A549 treated with Mapracorat at 1 μM for 4 hours (cell line): ENCODE data around the gene CFH. TPM values are rescaled to one million over a fixed set of nuclear protein-coding genes. Genes with fewer than 3 reads are reported as not detected.

Experiments used
- total RNA-seq: library from RNA; stranded (reverse); fragments of 200-300 nt; extraction: Qiagen RNA extraction; gene quantifications from 5 replicates; pipeline ENCODE4 v1.2.3, GENCODE V29; 2022

The CFH gene
- total RNA-seq: 3.8 to 5.3 TPM (median 4.3 TPM) in 5 replicates

DNA sequence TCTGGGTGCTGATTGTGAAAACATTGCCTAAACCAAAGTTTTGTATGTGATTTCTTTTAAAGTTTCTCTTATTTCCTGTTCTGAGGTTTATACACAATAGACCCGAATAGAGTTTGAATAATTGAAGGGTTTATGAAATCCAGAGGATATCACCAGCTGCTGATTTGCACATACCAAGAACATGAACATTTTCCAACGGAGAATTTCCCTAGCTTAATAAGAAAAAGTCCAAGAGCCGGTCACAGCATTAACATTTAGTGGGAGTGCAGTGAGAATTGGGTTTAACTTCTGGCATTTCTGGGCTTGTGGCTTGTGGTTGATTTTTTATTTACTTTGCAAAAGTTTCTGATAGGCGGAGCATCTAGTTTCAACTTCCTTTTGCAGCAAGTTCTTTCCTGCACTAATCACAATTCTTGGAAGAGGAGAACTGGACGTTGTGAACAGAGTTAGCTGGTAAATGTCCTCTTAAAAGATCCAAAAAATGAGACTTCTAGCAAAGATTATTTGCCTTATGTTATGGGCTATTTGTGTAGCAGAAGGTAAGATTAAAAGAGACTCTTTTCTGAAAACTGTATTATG is at the start of gene CFH:
Gene CFH (plus strand): TSS at position 407 of the 579 bp plus-strand sequence. CDS start 75 bp downstream, at position 482.

DNA sequence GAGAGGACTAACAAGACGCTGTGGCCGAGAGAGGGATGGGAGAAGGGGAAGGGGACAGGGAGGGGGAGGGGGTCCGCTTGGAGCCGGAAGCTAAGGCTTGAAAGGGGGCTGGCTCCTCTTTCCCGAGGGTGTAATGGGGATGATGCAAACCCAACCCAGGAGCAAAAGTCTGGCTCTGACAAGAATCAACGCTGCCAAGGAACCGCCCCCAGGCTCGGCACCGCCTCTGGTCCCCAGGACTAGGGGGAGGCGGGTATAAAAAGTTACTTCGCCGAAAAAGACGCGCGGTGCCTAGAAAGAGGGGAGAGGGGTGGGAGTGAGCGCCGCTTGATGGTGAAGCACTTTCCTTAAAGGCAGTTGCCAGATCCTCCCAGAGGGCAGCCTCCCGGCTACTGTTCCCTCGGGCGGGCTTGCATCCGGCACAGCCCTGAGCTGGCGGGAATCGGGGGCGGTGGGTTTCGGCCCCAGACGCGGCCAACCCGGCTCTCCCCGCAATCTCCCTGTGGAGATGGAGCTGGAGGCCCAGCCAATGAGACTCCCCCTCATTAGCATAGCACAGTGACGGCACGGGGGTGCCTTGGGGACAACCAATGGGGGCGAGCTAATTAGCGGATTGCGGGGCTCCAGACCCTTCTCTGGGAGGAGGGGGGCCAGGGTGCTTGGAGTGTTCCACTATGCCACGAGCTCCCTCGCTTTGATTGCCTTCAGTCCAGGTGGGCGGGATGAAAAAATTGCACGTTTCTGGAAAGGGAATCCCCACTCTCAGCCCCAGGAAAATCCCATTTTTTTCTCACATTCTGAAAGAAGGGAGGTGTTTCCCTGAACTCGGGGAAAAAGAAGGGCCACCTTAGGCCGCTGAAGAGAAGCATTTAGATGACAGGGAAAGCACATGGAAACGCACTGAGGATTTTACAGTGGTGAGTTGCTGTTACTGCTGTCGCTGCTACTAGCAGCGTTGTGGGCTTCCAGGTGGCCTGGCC is 43.2 kb upstream of the CFH start, which contains the start of gene KCNT2:
Gene KCNT2 (minus strand): TSS at position 51 of the 980 bp plus-strand sequence. CDS start 131 bp downstream, outside the sequence.

DNA sequence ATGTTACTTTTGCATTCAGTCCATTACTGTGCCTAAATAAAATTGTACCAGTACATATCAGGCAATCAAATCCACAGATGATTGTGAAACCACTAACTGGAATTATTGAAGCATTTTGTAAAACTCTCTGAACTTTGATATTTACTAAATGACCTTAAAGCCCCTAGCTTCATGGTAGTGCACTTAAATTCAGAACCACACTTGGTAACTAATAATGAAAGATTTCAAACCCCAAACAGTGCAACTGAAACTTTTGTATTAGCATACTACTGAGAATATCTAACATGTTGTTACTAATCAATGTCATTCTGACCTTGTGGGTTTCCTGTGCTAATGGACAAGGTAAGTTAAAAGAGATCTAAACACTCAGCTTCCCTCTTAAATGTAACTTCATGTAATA is 122.8 kb downstream of the CFH start, which contains the start of gene CFHR3:
Gene CFHR3 (plus strand): TSS at position 238 of the 400 bp plus-strand sequence. CDS start 47 bp downstream, at position 285.

Other genes starting within 250 kb of the CFH start
- 0.03 to 0.05 TPM (median 0.04 TPM) in 3 of 5 replicates, not detected in the others for gene KCNT2, start 43.6 kb upstream of the CFH start, total RNA-seq
- gene CFHR3, start 122.8 kb downstream of the CFH start, total RNA-seq: 0.08 to 0.35 TPM (median 0.14 TPM) in 3 of 5 replicates, not detected in the others
- 0.15 to 0.23 TPM in 2 of 5 replicates, not detected in the others for gene CFHR1, start 167.7 kb downstream of the CFH start, total RNA-seq
- gene CFHR4, start 236.0 kb downstream of the CFH start, total RNA-seq: not detected in 5 replicates